Tibial nerve (tissue), 4 donors: Measurements from ENCODE around the gene CLEC16A. TPM values are rescaled to one million over a fixed set of nuclear protein-coding genes. Genes with fewer than 3 reads are reported as not detected.
A peak's percentile ranks its signal among the peaks of the same experiment; 100 is the strongest.

ENCODE experiments used
- DNase-seq, 2 donors: peaks; one replicate each; pipeline ENCODE4 v3.0.0-alpha.2; 2019; ENCODE audit warnings: low spot score in 2 of 2
- H3K27ac ChIP-seq, 4 donors: fragments of 200-600 bp; sonication (generic) in 3 of 4; one replicate each; pipeline ENCODE4 v1.5.1; 2017 to 2019; ENCODE audit warnings: mild to moderate bottlenecking in 1 of 4
- H3K27me3 ChIP-seq, 2 donors: fragments of 200-600 bp; sonication (generic) in 1 of 2; one replicate each; pipeline versions ENCODE4 v1.5.1 to v1.6.0; 2017 to 2019
- H3K36me3 ChIP-seq, 3 donors: fragments of 200-600 bp; sonication (generic); one replicate each; pipeline ENCODE4 v1.5.1; 2018 to 2019
- H3K4me1 ChIP-seq, 4 donors: fragments of 200-600 bp; sonication (generic) in 3 of 4; one replicate each; pipeline ENCODE4 v1.5.1; 2017 to 2019
- H3K4me3 ChIP-seq, 4 donors: fragments of 200-600 bp; sonication (generic) in 3 of 4; one replicate each; pipeline ENCODE4 v1.5.1; 2017 to 2019; ENCODE audit warnings: mild to moderate bottlenecking in 1 of 4, moderate library complexity in 1 of 4
- H3K9me3 ChIP-seq, 4 donors: fragments of 200-600 bp; sonication (generic) in 3 of 4; one replicate each; pipeline ENCODE4 v1.5.1; 2017 to 2019
- CTCF ChIP-seq, 5 experiments: fragments of 200-600 bp in 3 of 5; fragments of 450-650 bp in 2 of 5; sonication (generic) in 3 of 5; IDR thresholded peaks; one replicate each; pipeline ENCODE4 v1.5.1; 2016 to 2019; ENCODE audit warnings: antibody characterized with exemption in 5 of 5, mild to moderate bottlenecking in 3 of 5, moderate library complexity in 2 of 5
- EP300 ChIP-seq, 2 donors: sonication (generic); formaldehyde crosslinking; IDR thresholded peaks; one replicate each; pipeline ENCODE4 v1.6.1; 2017; ENCODE audit warnings: antibody characterized with exemption in 2 of 2, mild to moderate bottlenecking in 1 of 2
- POLR2A ChIP-seq, 2 donors: fragments of 450-650 bp; IDR thresholded peaks; one replicate each; pipeline ENCODE4 v1.6.1; 2017; ENCODE audit warnings: antibody characterized with exemption in 2 of 2, mild to moderate bottlenecking in 2 of 2, moderate library complexity in 2 of 2
- whole genome bisulfite sequencing, 2 donors: methylation state at CpG; one replicate each; pipeline ENCODE4 v1.1.5; 2018; 5-methylcytosine and 5-hydroxymethylcytosine counted together
- total RNA-seq, 4 donors: library from RNA; depleted of rRNA; stranded (reverse); fragments of >200 nt; gene quantifications; one replicate each; pipeline ENCODE4 v1.1.0, GENCODE V29; 2016

Gene CLEC16A
- total RNA-seq, 4 donors from 2014 or later: 37.4 to 70.2 (median 55.2) TPM

GRCh38 chr16:10954903-10955302 is 10.5 kb downstream of the CLEC16A start:
- H3K27me3 ChIP-seq: no peaks in the 10 kb centered on the region
- H3K4me3 ChIP-seq: no peak overlapping the region
- peaks cover 0 to 26% (median 6%) of the 10 kb centered on the region in 4 donors for H3K4me1 ChIP-seq
- TF ChIP-seq CTCF (IDR thresholded peaks at IDR 0.05) (no peak), POLR2A (IDR thresholded peaks at IDR 0.05) (no peak), EP300 (IDR thresholded peaks at IDR 0.05) (no peak)
- H3K36me3 ChIP-seq: peaks cover 0 to 14% (median 0%) of the 10 kb centered on the region in 3 donors
- no peaks in the 10 kb centered on the region for H3K9me3 ChIP-seq
- 79 to 85% methylated on average over 7 of the region's 7 CpGs for WGBS, 2 donors
- H3K27ac ChIP-seq: no peak overlapping the region
- DNase-seq: no peak

- no peaks in the 10 kb centered on the region for H3K27me3 ChIP-seq
- peaks cover 0 to 21% (median 4%) of the 10 kb centered on the region in 4 donors for H3K4me1 ChIP-seq
- TF ChIP-seq POLR2A (IDR thresholded peaks at IDR 0.05) (no peak), EP300 (IDR thresholded peaks at IDR 0.05) (no peak), CTCF (IDR thresholded peaks at IDR 0.05) (no peak)
- H3K4me3 ChIP-seq: no peak overlapping the region
- H3K27ac ChIP-seq: no peak overlapping the region
- DNase-seq: no peak
- H3K9me3 ChIP-seq: no peaks in the 10 kb centered on the region
- WGBS, 2 donors: 79 to 84% methylated on average over 6 of the region's 6 CpGs
- H3K36me3 ChIP-seq: peaks cover 0 to 27% (median 0%) of the 10 kb centered on the region in 3 donors
Observed at GRCh38 chr16:10957771-10958482, 13.6 kb downstream of the CLEC16A start.

GRCh38 chr16:10959161-10959560 is 14.8 kb downstream of the CLEC16A start:
- Histone ChIP-seq H3K9me3 (no peaks in the 10 kb centered on the region), H3K36me3 (peaks cover 0 to 34% (median 0%) of the 10 kb centered on the region in 3 donors), H3K4me1 (peaks cover 0 to 20% (median 3%) of the 10 kb centered on the region in 4 donors), H3K27me3 (no peaks in the 10 kb centered on the region), H3K27ac (no peak overlapping the region), H3K4me3 (no peak overlapping the region)
- DNase-seq: no peak
- TF ChIP-seq POLR2A (IDR thresholded peaks at IDR 0.05) (no peak), EP300 (IDR thresholded peaks at IDR 0.05) (no peak), CTCF (IDR thresholded peaks at IDR 0.05) (no peak)
- WGBS, 2 donors: 86 to 91% methylated on average over 5 of the region's 5 CpGs

DNA sequence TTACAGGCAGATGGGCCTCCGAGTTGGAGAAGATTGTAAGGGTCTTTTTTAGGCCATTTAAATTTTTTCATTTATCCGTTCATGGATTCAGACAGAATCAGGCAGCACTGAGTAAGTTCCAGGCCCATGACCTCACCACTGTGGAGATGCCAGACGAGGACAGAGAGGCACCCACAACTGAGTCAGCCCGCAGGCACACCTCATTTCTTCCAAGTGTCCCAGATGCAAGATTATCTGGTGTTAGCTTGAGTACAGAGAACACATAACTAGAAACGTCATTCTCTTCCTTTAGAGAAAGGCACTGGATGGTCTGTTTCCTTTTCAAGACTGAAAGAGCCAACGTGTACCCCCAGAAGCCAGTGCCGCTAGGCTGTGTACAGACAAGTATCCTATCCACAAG is 16.9 kb downstream of the CLEC16A start:
- Histone ChIP-seq H3K36me3 (peaks cover 0 to 46% (median 0%) of the 10 kb centered on the region in 3 donors), H3K9me3 (no peaks in the 10 kb centered on the region), H3K27ac (peak overlapping the region in 1 of 4 donors; percentile 48), H3K27me3 (no peaks in the 10 kb centered on the region), H3K4me1 (peaks cover 0 to 20% (median 3%) of the 10 kb centered on the region in 4 donors), H3K4me3 (no peak overlapping the region)
- 57 to 72% methylated on average over 7 of the region's 7 CpGs for WGBS, 2 donors
- TF ChIP-seq CTCF (IDR thresholded peaks at IDR 0.05) (no peak), EP300 (IDR thresholded peaks at IDR 0.05) (no peak), POLR2A (IDR thresholded peaks at IDR 0.05) (no peak)
- DNase-seq: no peak
